GM19372 (cell line): Measurements from ENCODE around the gene LRRC10B.

Source experiments
- ATAC-seq: cut with Tn5 transposase; IDR thresholded peaks from one replicate; pipeline ENCODE4 v1.9.1; 2021; ENCODE audit warnings: mild to moderate bottlenecking, low read depth, moderate library complexity; ENCODE audit not compliant: unreplicated experiment

The LRRC10B gene

DNA sequence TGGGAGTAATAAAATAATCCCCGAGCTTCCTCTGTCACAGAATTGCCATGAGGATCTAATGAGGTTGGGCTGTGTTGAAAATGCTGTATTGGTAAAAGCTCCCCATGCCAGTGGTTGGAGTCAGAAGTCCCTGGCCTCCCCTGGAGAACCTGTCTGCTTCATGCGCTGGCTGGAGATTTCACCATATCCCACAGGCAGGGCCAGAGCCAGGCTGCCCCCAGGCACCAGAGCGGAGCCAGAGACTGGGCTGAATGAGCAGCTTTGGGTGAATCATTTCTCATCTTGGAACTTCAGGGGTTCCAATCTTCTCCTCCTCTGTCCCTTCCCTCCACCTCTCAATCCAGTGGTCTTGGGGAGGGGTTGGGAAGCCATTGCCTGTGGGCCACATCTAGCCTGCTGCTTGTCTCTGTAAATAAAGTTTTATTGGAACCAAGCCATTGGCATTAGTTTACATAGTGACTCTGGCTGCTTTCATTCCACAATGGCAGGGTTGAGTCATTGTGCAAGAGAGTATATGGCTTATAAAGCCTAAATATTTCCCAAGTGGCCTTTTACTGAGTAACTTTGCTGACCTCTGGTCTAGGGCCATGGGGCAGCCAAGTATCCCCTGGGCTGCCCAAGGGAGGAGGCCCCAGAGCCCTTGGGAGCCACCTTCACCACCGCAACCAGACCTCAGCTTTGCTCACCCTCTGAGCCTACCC, 35.2 kb downstream of the LRRC10B start:
- ATAC-seq = no peak

DNA sequence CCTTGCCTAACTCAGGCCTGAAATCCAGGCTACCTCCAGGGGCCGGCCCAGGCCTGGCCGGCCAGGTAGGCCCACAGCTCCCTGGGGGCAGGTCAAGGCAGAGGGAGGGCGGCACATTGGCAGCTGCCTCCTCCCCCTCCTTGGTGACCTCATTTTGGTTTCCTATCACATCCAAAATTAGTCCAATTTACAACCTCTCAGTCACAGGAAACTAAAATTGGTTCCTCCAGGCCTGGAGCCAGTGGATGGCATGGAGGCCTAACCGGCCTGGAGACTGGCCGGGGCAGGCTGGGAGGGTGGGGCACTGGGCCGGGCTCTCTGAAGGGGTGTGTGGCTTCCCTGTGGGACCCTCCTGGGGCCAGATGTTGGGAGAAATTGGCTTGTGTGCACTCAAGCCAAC, 35.9 kb downstream of the LRRC10B start:
- no peak for ATAC-seq

GRCh38 chr11:61545341-61545740, 36.8 kb downstream of the LRRC10B start:
- ATAC-seq = no peak

DNA sequence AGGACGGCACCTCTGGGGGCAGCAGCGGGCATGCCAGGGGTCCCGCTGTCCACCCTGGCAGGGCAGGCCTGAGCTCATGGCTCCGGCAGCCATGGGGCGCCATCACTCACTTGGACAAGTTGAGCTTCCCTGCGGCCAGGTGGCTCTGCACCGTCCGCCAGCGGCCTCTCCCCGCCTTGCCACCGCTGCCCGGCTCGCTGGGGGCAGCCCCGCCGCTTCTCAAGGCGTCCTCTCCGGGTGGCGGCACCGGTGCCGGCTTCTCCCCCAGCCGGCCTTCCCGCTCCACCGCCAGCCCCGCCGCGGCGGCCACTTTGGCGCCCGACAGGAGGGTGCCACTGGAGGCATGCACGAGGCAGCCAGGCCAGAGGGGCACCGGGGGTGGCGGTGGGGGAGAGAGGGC, 37.4 kb downstream of the LRRC10B start:
- no peak for ATAC-seq

GRCh38 chr11:61546663-61547062, 38.1 kb downstream of the LRRC10B start:
- ATAC-seq = no peak

GRCh38 chr11:61547246-61547645, 38.7 kb downstream of the LRRC10B start:
- no peak for ATAC-seq

- no peak for ATAC-seq
Measured at GRCh38 chr11:61549177-61549576, 40.6 kb downstream of the LRRC10B start.

DNA sequence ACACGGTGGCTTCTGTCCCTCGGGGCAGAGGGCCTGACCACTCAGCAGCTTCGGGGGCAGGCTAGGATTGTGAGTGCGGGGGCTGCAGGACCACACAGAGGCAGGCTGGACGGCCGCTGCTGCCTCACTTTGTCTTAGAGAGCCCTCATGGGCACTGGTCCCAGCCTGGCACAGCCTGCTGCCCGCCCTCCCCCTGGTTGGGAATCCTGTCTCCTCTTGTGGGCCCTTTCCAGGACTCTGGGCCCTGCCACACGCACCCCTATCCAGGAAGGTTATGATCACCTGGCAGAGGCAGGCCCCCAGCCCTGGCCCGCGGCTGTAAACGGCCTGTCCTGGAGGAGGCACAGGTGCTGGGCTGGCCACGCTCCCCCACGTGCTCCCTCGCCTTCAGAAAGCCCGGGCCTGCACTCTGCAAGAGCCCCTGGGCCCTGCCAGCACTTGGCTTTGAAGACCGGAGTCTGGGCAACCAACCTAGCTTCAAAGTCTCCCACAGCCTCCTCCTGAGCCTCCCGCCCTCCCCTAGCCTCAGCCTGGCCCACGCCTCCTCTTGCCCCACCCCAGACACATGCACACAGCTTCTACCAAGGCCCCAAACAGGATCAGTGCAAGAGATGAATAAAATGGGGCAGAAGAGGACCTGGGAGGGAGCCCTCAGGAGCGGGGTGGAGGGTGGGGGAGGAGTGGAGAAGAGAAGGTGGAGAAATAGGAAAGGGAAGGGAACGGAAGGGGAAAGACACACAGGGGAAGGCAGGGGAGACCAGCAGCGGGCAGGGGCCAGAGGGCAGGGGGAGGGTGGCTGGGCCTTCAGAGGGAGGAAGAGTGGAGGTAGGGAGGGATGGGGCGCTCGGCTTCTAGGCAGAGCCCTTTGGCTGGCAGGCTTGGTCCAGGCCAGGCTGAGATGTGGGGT, 41.4 kb downstream of the LRRC10B start:
- ATAC-seq = no peak

DNA sequence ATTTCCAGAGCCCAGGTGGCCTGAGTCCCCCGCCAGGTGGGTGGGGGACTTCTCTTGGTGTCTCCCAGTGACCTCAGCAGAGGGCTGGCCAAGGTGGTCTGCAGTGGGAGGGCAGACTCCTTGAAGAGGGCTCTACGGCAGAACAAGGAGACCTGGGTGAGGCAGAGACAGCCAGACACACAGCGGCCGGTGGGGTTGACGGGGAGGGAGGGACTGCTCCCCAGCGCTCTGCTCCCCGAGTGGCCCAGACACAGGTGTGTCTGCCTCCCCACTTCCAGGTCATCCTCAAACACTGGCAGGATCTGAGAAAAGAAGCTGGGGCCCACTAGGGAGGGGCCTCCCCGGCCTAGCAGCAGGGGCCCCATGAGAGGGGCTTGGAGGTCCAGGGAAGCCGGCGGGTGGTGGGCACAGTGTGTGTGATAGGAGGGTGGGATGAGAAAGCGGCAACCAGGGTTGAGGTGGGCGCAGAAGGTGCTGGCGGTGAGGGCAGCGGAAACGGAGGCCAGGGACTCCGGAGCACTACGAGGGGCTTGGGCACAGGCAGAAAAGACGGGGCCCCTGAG, 42.2 kb downstream of the LRRC10B start:
- ATAC-seq = no peak

DNA sequence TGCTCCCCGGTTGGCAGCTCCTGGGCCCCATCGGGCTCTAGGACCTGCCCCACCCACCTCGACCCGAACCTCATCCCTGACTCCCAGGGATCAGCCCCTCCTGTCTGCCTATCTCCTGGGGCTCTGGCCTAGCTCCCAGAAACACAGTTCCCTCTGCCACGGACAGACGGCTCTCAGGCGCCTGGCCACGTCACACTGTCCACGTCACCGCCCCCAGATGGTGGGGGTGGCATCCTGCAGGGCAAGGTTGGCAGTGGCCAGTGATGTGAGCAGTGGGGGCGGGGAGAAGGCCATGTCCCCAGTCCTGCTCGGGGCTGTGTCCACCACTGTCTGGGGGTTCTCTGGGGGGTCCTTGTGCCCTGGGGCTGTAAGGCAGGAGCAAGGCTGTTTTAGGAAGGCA, 43.1 kb downstream of the LRRC10B start:
- ATAC-seq = no peak

- no peak for ATAC-seq
Measured at GRCh38 chr11:61552108-61552635, 43.6 kb downstream of the LRRC10B start.

DNA sequence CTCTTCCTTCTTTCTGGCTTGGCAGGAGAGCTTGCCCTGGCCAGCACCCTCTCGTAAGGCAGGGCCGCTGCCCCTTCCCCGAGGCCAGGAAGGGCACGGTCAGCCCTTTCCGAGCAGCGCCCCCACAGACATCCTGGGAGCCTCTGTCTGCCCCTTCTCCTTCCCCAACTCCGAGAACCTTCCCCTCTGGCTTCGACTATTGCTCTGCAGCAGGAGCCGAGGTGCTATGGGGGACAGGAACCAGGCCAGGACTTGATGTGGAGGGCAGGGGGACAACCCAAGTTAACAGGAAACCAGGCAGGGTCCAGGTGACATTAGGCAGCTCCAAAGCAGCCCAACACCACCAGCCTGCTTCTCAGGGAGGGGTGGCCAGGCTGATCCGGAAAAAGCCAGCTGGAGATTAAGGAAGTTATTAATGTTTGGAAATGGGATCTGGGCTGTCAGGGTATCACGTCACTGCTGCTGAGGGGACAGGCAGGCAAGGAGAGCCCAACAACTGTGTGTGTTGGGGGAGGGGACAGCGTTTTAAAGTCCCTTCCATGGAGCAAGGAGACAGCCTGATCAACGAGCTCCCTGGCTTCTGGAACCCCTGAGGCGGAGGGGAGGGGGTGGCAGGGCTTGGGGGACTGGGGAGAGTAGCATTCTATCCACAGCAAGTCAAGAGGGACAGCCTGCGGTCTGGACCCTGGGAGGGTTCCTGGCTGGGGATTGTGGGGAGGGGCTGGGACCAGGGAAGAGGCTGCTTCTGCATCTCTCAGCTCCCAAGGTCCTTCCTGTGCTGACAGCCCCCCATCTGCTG, 45.0 kb downstream of the LRRC10B start:
- ATAC-seq = no peak

DNA sequence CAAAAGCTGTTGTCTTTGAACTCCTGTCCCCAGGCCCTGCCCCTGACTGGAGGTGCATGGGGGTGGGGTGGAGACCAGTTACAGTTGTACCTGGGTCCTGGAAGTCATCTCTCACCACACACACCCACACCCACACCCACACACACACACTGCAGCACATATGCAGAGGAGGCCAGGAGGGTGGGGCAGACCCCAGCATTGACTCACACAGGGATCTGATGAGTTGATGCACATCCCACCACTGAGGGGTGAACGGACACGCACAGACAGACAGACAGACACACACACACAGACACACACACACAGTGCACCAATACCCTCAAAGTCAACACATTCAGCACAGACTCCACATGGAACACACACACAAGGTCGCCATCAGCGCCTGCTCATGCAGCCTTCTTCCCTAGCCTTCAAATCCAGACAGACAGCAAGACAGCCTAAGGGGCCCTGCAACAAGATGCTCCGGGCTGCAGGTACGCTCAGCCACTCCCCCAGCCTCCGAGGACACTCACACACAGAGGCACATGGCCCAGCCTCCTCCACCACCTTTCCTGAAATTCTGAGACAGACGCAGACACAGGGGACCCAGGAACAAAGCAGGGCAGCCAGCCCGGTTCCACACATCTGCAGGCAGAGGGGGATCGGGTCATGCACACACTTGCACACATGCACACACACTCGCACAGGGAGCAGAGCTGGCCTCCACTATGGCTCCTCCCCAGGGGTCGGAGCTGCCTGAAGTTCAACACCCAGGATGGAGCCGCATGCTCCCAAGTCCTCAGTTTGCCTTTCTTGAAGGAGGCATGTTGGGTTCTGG, 45.8 kb downstream of the LRRC10B start:
- ATAC-seq = no peak

- no peak for ATAC-seq
Measured at GRCh38 chr11:61555051-61555969, 46.8 kb downstream of the LRRC10B start.

- no peak for ATAC-seq
Measured at GRCh38 chr11:61555978-61556377, 47.4 kb downstream of the LRRC10B start.

DNA sequence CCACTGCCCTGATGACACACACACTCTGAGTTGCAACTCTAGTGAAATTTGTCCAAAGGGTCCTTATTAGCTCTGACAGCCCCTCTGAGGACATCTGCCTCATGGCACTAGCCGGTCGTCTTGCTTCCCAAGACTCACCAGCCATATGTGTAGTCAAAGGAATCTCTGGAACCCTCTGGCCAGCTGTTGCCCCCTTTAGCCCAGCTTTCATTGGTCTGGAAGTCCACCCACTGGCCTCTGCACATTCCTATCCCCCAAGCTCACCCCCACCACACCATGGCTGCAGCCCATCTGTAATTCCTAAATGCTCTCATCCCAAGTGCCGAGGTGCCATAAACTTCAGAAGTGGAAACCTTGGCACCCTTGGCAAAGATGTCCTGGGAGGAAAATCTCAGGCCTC, 48.1 kb downstream of the LRRC10B start:
- ATAC-seq = no peak
